D721Med (cell line): ENCODE measurements around the gene LLGL1.

Source experiments
- DNase-seq: peaks from one replicate; pipeline ENCODE4 v3.0.0; 2011; ENCODE audit warnings: low spot score; ENCODE audit not compliant: insufficient read length
- FAIRE-seq: peaks from 2 replicates; lab custom pipeline; 2011; peaks lifted over from hg19 to GRCh38; lab: Jason Lieb, UNC
- TF ChIP-seq, protein P1 (sequence below): IDR thresholded peaks from 2 replicates; pipeline ENCODE4 v1.5.1; 2012; ENCODE audit warnings: mild to moderate bottlenecking, control low read depth; ENCODE audit not compliant: insufficient read depth; ENCODE audit errors: missing control alignments

LLGL1 gene

DNA sequence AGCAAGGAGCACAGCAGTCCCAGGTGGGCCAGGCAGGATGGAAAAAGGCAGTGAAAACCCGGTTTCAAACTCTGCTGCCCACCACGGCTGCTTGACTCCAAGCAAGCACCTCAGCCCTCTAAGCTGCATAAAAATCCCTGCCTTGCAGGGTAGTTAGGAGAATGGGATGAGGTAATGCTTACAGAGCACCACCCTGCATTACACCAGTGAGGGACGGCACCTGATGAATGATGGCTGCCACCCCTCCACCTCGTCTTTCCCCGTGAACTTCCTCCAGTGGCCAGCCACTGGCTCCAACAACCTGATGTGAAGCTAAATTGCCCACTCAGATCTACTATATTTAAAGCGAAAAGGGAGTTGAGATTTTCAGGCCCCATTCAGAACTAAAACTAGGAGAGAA, 56.4 kb downstream of the LLGL1 start:
- FAIRE-seq (no peak), DNase-seq (no peak)
- TF ChIP-seq, protein P1, sequence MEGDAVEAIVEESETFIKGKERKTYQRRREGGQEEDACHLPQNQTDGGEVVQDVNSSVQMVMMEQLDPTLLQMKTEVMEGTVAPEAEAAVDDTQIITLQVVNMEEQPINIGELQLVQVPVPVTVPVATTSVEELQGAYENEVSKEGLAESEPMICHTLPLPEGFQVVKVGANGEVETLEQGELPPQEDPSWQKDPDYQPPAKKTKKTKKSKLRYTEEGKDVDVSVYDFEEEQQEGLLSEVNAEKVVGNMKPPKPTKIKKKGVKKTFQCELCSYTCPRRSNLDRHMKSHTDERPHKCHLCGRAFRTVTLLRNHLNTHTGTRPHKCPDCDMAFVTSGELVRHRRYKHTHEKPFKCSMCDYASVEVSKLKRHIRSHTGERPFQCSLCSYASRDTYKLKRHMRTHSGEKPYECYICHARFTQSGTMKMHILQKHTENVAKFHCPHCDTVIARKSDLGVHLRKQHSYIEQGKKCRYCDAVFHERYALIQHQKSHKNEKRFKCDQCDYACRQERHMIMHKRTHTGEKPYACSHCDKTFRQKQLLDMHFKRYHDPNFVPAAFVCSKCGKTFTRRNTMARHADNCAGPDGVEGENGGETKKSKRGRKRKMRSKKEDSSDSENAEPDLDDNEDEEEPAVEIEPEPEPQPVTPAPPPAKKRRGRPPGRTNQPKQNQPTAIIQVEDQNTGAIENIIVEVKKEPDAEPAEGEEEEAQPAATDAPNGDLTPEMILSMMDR = no peak

DNA sequence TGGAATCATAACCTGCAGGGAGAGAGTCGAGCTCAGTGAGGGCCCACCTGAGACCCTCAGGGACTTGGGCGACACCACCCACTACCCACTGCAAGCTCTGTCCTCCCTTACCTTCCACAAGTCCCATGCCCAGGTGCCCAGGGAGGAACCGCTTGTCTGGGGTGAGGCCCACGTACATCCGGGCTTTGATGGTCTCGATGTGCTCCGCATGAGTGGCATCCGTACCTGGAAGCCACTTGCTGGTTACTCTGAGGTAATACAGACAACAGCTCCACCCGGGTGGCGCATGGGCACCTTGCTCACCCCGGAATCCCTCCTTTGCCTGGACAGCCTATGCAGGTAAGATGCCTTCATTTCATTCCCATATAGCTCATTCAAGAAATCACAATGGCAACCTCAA, 59.9 kb downstream of the LLGL1 start:
- no peak for FAIRE-seq
- TF ChIP-seq, protein P1 = no peak

DNA sequence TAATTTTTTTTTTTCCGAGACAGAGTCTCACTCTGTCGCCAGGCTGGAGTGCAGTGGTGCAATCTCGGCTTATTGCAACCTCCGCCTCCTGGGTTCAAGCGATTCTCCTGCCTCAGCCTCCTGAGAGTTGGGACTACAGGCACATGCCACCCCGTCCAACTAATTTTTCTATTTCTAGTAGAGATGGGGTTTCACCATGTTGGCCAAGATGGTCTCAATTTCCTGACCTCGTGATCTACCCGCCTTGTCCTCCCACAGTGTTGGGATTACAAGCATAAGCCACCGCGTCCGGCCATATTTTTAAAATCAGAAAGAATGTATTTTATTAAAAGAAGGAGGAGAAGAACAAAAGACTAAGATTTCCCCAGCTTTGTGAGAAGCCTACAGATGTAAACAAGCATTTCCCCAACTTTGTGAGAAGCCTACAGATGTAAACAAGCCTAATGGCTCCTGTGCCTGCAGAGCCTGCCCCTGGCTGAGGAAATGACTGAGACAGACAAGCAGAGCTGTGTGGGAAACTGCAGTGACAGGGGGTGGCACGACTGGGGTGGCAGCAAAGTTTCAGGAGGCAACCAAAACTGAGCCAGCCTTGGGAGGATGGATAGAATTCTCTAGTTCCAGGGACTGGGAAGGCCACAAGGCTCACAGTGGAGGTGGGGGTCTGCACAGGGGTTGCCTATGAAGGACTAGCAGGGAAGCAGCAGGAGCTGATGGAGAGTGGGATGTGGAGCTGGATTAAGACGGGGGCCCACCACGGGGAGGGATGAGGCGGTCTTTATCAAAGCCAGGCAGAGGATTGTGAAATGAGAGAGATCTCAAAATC, 66.5 kb downstream of the LLGL1 start:
- FAIRE-seq = no peak
- DNase-seq = no peak
- TF ChIP-seq, protein P1 = no peak

More for the DNA sequence above, 59.9 kb downstream of the LLGL1 start:
- DNase-seq = no peak
